Superior temporal gyrus (tissue), 1 donor: ENCODE data around the gene NDUFA12.

Source experiments
- DNase-seq: peaks from one replicate; pipeline ENCODE4 v3.0.0-alpha.2; 2016; ENCODE audit errors: extremely low spot score

NDUFA12 gene

DNA sequence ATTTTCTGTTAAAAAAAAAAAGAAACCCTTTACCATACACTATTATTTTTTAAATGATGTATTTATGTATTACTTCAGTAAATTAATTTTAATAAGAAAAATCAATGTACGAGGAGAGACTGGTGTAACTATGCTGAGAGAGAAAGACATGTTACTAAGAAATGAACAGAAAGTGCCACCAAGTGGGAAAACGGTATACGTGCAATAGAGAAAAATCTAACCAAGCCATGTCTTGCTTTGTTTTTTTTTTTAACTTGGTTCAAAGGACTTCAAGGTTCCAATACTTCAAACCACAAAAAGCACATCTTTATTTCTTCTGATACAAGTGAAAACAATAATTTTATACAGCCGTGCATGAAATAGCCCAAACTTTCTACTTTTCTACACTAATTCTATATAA lies 22.9 kb downstream of the NDUFA12 start:
- DNase-seq, result peak; percentile 67

DNA sequence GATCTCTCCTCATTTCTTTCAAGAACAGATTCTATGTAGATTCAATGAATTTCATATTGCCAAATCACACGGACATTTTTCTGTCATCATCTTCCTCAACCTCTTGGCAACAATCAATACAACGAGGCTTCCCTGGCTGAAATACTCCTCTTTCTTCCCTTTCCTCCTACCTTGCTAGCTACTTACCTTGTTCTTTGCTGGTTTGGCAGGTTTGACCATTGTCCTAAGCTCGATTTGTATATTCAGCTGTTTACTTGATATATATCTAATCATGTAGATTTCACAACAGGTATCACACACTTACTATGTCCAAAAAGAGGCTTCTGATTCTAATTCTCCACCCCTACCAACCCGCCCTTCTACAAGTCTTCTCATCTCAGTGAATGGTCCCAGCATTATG lies 23.6 kb downstream of the NDUFA12 start:
- no peak for DNase-seq

DNA sequence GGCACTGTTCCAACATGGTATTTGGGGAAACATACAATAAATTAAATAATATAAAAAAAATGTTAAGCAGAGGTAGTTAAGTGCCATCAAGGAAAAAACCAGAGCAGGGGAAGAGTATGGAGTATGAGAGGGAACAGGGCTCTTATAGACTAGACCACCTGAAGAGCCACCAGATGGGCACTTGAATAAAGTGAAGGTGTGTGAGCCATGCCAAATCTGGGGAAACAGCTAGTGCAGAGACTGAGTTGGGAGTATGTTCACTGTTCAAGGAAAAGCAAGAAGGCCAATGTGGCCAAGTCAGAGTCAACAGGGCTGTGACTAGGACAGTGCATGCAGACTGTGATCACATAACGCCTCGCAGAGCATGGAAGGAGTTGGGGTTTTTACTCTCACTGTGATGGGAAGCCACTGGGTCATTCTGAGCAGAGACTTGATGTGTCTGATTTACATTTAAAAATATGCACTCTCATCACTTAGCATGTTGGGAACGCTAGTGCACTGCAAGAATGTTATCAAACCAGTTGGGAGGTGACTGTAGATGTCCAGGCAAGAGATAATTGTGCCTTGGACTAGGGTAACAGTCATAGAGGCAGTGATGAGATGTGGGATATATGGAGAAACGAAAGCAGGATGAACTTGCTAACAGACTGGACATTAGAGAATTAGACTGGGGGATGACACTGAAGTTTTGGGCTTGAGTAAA lies 25.6 kb downstream of the NDUFA12 start:
- no peak for DNase-seq

DNA sequence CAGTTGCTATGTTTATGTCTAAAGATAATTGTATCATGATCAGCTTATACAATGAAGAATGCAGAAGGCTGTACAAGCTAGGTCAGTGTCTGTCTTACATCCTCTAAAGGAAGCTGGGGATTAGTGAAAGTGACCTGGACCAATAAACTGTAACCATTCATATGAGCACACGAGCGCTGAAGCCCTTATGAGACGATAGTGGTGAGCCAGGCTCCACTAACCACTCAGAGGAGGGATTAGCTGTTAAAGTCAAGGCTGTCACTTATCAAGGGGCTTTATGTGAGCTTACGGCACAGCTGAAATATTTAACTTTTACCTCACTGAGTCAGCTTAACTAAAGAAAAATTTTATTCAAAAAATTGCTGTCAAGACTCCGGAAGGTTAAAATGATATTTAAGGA lies 30.3 kb downstream of the NDUFA12 start:
- DNase-seq, result no peak

GRCh38 chr12:94972795-94973194 lies 30.7 kb downstream of the NDUFA12 start:
- no peak for DNase-seq

DNA sequence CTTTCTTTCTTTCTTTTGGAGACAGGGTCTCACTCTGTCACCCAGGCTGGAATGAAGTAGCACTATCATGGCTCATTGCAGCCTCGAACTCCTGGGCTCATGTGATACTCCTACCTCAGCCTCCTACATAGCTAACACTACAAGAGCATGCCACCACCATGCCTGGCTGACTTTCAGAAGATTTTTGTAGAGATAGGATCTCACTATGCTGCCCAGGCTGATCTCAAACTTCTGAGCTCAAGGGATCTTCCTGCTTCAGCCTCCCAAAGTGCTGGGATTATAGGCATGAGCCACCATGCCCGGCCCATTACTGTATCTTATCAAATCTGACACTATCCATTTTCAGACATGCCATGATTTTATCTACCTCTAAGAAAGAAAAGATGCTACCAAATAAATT lies 31.6 kb downstream of the NDUFA12 start:
- no peak for DNase-seq

GRCh38 chr12:94970560-94970959 lies 32.9 kb downstream of the NDUFA12 start:
- DNase-seq, result no peak

GRCh38 chr12:94969424-94969823 lies 34.1 kb downstream of the NDUFA12 start:
- no peak for DNase-seq

- no peak for DNase-seq
Observed at GRCh38 chr12:94965982-94966630, 37.4 kb downstream of the NDUFA12 start.

- DNase-seq, result no peak
Observed at GRCh38 chr12:94963649-94964048, 39.8 kb downstream of the NDUFA12 start.

GRCh38 chr12:94962670-94963069 lies 40.8 kb downstream of the NDUFA12 start:
- no peak for DNase-seq

DNA sequence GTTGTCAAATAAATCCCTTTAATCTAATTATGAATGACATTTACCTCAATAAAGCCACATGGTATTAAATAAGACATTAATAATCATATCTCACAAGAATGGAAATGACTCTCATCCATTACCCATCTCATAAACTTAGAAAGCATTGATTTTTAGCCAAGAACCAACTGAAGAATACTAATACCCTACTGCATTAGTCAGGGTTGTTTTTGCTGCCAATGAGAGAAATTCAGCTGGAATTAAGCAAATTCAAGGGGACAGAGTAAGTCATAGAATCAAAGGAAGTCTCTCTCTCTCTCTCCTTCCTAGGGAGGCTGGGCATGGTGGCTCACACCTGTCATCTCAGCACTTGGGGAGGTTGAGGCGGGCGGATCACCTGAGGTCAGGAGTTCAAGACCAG lies 41.6 kb downstream of the NDUFA12 start:
- no peak for DNase-seq

GRCh38 chr12:94961256-94961824 lies 42.2 kb downstream of the NDUFA12 start:
- no peak for DNase-seq

- DNase-seq, result no peak
Observed at GRCh38 chr12:94957006-94957405, 46.5 kb downstream of the NDUFA12 start.

- DNase-seq, result no peak
Observed at GRCh38 chr12:94954948-94955592, 48.4 kb downstream of the NDUFA12 start.

- DNase-seq, result no peak
Observed at GRCh38 chr12:94954029-94954685, 49.3 kb downstream of the NDUFA12 start.

DNA sequence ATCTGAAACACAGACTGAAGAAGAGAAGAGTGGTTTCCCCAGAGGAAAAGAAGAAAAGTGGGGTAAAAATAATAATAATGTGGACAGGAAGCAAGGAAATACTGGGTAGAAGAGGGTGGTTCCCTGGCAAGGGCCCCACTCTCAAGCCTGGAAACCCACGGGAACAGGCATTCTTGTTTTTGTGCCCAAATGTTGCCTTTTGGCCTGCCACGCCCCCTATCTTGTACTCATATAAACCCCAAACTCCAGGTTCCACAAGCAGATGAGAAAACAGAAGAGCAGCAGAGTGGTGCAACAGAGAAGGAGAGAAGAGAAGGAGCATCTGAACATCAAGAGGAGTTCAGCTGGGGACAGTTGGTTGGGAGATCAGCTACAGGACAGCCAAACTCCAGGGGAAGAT lies 51.2 kb downstream of the NDUFA12 start:
- DNase-seq, result no peak

DNA sequence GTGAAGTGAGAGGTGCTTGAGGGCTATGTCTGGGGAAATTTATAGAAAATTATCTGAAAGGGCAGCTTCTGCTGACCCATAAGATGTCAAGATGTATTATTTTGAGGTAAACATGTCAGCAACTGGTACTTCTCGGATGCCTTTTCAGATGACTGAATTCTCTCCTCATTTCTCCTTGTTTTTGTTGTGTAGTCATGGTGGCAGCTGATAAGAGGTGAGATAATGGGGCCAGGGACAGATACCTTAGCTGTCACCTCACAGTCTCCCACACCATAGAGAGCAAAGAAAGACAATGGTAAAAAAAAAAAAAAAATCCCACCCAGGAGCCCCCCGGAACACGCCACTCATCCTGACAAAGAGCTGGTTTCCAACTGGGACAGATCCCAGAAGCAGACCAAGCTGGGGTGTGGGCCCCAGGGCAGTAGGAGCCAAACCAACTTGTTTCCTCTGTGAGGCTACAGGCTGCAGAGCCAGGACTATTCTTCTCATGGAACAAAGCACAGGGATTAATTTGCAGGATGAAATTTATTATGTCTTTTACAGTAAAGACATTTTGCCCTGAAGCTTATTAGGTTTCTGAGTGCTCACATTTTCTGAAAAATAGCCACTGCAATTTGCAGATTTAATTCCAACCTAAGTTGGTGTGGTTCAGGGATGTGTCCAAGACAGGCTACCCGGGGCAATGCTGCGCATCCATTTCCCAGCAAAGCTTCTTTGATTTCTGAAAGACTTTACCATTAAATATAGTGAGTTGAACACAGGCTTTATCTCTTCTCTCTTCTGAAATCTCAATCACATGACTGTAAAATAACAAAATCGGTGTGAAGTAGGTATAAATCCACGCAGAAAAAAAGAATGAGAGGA lies 52.2 kb downstream of the NDUFA12 start:
- DNase-seq, result no peak

GRCh38 chr12:94948232-94948810 lies 55.2 kb downstream of the NDUFA12 start:
- DNase-seq, result no peak

DNA sequence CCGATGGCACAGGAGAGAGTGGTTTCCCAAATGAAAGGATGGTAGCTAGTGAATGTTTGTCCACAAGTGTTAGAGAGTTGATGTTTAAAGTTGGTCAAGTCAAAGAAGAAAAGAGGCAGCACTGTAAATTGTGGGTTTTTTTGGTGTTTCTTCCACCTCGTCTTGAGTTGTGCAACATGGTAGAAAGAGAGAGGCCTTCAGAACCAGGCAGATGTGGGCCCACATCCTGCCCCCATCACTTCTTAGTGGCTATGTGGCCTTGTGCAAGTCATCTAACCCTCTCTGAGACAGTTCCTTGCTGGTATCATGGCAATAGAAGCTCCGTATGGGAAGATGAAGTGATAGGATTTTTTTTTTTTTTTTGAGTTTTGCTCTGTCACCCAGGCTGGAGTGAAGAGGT lies 60.8 kb downstream of the NDUFA12 start:
- DNase-seq, result no peak

DNA sequence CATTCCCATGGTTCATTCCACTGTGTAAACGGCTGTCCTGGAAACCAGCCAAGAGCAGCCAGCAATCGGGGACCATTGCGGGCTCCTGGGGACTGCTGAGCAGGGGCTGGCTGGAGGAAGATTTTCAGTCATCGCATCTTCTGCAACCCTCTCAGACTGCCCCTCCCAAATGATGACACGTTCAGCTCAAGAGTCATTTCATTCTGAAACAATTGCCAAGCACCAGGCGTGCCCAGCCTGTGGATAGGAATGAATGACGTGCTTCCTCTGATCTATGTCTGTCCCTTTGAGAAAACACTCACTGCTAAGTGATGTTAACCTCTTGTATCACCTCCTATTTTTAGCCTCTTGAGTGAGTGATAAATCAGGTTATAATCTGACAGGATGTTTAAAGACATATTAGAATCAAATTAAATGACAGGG lies 62.0 kb downstream of the NDUFA12 start:
- DNase-seq, result no peak
